HG03135 (cell line): ENCODE data around the gene CELF4.

Experiments used
- ATAC-seq: cut with Tn5 transposase; IDR thresholded peaks from one replicate; pipeline ENCODE4 v1.9.1; 2021; ENCODE audit warnings: mild to moderate bottlenecking, moderate library complexity; ENCODE audit not compliant: unreplicated experiment

Gene CELF4

DNA sequence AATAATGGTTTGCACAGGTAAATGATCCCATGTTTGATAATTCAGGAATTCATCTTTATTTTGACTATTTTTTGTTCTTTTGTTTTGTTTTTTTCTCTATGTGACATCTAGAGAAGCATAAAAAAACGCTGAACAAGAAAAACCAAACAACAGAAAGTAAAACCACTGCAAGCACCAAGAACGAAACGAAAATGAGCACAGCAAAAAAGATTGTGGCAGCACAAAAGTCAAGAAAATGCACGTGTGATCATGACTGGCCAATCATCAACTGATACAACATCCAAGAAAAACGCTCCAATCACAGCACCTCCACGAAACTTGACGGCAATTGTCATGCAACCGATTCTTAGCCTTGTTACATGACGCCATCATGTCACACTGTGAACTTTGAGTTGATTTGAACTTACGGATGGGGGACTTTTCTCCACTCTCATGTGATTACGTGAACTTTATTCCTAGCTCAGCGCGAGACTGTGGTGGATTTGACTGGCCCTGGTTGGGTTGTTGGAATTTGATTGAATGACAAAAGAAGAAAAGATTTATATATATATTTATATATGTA lies 318.7 kb downstream of the CELF4 start:
- ATAC-seq: no peak

DNA sequence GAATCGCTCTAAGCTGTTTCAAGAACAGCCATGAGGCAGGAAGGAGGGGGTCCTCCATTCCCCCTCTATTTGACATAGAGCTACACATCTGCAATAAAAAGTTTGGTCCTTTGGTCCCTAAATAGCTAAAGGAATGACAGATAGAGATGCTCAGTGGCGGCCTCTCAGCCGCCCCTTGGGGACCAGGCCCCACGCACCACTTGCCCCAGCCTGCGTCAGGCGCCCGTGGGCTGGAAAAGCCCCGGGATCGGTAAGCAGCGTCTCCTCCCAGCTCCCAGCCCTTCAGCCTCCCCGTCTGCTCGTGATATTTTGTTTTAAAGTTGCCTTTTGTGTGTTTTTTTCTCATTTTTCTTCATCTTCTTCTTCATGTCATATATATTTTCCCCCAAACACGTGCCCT lies 321.0 kb downstream of the CELF4 start:
- ATAC-seq: no peak

DNA sequence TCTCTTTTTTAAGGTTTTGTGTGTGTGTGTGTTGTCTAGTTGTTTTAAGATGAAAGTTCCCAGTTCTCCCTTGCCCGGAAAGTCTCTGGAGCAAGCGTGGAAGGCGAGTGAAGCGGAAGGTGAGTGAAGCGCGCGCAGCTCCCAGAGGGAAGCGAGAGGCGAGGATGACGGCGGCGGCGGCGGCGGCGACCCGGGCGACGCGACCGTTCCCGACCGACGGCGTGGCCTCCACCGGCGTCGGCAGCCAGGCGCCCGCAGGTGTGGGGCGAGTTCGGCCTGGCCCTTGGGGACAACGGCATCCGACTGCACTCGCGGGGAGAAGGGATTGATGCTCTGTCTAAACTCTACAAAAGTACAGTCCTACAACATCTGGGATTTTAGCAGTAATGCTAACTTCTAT lies 321.9 kb downstream of the CELF4 start:
- ATAC-seq: no peak

DNA sequence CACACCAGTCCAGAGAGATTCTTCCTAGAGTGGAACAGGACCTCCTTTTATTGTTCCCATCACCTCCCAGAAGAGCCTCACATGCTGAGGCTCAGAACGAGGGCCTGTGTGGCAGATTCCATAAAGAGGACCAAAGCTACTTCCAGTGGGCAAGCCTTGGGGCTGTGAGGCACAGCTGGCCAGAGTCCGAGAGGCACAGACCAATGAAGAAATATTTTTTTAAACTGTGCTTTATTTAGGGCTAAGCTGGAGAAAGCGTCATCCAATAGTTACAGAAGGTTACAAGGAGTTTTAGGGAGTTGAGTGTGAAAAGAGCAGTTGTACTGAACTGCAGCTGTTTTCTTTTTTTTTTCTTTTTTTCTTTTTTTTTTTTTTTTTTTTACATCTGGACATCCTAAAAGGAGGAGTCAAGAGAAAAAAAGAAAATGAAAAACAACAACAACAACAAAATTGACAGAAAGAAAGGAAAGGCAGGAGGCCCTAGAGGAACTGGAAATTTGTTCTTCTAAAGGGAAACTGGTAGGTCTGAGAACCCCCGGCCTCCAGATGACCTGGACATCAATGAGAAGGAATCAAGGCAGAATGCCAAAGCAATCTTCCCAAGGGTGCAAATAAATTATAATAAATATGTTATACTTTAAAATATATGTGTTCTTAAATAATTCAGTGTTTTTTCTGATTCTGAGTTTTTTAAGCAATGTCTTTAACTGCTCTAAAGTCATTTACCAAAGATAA lies 322.6 kb downstream of the CELF4 start:
- ATAC-seq: no peak

DNA sequence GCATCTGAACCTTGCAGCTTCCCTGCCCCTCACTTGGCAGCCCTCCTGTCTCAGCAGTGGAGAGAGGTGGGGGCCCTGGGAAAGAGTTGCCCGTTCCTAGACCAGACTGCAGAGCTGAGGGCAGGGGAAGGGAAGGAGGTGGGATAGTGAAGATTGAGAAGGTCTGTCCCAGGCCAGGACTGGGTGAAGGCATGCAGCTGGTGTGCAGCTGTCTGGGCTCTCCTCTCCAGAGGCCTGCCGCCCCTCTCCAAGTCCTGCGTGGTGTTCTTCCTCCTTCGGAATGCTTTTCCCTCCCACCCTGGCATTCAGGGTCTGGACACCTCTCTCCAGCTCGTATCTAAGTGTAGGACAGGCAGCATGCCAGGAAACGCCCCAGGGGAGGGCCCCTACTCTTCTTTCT lies 323.5 kb downstream of the CELF4 start:
- no peak for ATAC-seq

DNA sequence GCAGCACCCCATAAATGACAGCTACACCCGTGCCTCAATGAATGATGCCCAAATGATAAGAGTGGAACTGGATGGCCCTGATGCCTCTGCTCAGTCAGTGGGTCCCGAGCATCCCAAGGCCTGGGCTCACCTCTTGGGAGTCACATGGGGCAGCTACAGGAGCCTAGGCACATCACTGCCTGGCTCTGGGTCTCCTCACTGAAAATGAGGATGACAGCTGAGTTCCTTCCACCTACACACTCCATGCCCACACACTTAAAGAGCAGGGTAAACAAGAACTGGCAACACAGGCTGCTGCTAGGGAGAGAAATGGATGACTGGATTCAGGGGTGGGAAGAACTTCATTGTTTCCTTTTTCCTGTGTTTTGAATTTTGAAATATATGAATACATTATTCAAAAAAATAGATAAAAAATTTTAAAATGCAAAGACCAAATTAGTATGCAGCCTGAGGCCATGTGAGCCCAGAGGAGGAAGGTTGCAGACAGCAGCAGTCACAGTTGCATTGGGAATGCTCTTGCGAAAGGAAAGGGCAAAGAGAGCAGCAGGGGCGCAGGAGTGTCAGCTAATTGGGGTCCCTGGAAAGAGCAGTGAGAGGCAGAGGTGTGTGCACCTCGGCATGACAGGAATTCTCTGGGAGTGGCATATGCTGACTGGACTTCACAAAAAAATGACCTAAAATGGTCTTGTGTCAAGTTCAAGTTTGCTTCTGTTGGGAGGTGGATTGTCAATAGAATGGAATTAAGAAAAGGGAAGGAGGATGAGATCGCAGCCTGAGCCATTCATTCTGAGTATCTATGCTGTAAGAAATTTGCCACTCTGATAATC lies 327.1 kb downstream of the CELF4 start:
- ATAC-seq: no peak

DNA sequence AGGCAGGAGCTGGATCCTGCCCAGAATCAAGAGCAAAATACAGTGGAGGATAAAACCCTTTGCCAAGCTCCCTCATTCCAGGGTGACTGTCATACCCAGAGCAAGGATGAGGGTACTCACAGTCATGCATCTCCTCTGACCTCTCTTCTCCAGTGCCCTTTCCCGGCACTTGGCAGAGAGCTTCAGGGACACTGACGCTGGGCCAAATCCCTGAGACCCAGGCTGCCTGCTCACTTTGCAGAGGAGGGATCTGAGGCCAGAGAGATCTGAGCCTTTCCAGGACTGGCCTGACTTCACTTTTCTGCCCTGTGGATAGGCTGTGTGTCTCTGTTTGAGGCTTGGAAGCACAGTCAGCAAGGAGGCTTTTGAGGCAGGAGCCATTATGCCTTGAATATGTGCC lies 330.0 kb downstream of the CELF4 start:
- ATAC-seq: no peak

DNA sequence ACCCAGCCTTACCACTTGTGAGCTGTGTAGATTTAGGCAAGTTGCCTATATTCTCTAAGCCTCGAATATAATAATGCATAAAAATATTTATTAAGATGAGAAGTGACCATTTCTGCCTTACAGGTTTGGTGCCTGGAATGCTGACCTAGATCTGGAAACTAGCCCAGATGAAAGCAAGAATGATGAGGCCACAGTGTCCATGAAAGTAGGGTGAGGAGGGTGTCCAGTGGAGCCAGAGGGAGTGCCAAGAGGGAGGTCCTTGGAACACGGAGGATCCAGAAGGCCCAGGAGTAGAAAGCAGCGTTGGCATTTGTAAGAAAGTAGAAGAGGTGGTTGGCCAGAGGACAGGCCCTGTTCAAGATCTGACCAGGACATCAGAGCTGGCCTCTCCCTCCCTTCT lies 334.3 kb downstream of the CELF4 start:
- no peak for ATAC-seq

DNA sequence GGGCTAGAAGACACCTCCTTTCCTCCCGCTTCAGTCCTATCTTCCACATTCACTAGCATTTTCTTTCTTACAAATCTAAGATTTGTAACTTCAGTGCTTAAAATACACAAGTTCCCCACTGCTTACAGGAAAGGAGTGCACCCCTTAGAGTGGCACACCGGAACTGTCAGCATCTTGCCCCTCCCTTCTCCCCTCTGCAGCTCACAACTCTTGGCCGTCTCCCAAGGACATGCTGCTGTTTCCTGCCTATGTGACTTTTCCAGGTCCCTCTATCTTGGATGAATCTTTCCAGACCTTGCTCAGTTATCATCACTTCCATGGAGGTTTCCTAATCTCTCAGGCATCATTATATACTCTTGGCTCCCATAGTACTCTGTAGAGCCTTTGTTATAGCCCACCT lies 334.8 kb downstream of the CELF4 start:
- no peak for ATAC-seq

DNA sequence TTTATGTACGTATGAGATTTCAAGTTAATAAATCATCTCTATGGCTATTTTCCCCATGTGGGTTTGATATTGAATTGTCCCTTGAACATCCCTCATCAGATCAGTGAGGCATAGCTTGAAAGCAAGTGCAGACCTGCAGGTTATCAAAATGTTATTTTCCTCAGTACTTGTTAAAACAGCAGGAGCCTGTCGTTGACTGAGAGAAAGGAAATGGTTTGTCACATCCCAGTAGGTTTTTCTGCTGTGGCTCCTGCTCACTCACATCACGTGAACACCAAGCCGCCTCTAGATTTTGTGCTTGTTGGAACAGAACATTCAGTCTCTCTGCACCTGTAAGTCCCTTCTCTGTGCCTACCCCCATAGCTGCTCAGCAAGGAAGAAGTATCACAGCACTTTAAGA lies 340.3 kb downstream of the CELF4 start:
- ATAC-seq: no peak

DNA sequence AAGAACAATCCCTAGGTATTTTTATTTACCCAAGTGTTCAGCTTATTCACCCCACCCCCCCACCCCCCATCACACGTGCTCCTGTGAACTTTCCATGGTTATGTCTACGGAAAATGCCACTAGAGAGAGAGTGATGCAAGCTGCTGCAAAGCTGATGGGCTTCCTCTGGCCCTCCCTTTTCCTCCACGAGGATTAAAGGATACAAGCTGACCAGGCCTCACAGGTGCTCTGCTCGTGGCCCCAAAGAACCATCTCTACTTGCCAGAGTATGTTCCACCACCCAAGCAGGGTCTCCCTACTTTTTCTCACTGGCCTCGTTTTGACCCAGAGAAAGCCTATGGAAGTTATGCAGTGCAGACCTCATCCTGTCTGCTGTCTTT lies 342.6 kb downstream of the CELF4 start:
- no peak for ATAC-seq

DNA sequence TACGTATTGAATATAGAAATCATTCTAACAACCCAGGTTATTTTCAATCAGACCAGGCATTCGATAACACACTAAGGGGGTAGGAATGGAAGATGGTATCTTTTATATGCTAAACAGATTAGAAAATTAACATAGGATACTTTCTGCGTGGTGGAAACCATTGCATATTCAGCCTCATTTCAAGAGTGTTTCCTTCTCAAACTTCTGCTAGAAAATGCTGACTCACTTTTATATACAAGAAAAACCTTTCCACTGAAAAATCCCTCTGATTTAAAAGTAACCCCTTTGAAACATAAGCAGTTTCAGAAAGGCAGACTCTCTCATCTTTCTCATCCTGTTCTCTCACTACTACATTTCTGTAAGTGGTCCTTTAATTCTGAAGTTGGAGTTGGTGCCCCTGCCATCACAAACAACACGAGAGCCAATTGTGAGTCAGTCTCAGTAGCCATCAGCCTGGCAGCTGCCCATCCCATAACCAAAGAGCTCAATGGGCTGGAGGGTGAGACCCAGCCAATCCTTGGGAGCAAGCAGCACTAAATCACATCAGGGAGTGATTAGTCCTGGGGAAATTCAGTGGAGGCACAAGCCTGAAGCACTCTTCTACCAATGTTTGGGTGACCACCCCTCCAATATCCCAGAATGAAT lies 343.1 kb downstream of the CELF4 start:
- no peak for ATAC-seq

DNA sequence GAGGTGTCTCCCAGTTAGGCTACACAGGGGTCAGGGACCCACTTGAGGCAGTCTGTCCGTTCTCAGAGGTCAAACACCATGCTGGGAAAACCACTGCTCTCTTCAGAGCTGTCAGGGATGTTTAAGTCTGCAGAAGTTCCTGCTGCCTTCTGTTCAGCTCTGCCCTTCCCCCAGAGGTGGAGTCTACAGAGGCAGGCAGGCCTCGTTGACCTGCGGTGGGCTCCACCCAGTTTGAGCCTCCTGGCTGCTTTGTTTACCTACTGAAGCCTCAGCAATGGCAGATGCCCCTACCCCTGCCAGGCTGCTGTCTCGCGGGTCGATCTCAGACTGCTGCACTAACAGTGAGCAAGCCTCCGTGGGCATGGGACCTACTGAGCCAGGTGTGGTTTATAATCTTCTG lies 346.3 kb downstream of the CELF4 start:
- ATAC-seq: no peak

DNA sequence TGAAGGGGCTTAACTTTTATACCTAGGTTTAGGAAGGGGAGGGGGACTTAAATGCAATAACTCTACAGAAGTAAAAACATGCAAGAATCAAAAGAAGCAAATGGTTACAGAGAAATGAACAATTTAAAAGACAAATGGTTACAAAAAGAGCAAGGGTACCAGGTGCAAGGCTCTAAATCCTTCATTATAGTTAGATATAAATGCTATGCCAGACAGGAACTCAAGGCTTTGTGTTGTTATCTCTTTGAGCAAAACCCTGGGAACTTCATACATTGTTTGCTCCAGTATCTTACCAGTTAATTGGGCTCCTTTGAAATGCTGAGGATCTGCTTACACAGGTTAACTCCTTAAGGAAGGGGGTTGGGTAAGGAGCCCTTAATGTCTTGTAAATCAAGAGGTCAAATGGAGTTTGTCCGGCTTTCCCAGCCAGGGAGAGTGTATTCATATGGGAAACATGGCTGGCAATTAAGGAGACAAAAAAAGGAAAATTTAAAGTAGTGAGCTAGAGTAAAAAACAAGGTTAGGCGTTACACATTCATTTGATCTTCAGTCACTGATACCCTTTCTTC lies 347.5 kb downstream of the CELF4 start:
- no peak for ATAC-seq

DNA sequence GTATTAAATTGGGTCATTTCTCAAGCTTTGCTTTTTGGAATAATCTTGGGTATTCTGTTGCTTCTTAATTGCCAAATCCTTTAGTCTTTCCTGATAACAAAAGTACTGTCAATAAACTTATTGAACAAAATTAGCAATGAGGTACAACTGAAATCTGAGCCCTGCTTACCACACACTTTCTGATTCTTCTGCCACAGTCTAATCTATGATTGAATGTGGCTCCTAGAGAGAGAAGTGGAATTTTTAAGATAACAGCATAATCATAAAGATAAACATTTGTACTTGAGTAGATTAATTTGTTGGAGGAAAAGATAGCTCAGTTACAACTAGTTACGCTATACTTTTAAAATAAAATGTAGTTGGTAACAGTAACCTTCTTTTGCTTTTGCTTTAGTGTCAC lies 354.8 kb downstream of the CELF4 start:
- no peak for ATAC-seq

DNA sequence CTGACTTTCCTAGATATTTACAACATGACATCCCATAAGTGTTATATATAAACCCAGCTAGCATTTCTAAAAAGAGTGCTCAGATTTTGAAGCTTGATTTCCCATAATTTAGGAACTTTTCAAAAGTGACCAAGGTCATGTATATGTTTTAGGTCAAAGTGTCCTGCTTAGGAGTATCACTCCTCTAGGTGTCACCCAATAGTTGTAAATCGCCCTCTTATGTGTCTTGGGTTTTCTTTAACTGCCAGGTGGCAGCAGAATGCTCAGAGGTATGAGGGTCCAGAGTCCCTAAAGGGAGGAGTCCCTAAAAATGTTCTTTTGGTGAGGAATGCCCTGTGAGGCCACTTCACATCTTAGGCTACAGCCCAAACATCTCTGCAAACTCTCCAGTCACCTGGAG lies 358.3 kb downstream of the CELF4 start:
- no peak for ATAC-seq

DNA sequence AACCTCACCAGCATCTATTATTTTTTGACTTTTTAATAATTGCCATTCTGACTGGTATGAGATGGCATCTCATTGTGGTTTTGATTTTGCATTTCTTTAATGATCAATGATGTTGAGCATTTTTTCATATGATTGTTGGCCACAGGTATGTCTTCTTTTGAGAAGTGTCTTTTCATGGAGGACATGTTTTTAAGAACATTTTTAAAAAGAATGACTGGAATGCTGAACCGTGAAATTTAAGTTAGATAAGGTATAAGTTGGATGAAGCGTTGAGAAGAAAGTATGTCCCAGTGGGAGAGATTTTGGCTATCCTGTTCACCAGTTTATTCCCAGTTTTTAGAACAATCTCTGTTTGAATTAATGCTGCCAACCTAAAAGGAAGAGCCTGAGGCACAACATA lies 365.9 kb downstream of the CELF4 start:
- no peak for ATAC-seq
